Measurements from ENCODE around the gene HMGXB4. TPM values are rescaled to one million over a fixed set of nuclear protein-coding genes. Genes with fewer than 3 reads are reported as not detected.

Gene HMGXB4
- total RNA-seq, 1 experiment from 2014 or later = 27.2 TPM

- H3K27me3 Mint-ChIP-seq (ENCODE audit: insufficient read depth, unreplicated experiment) = peaks cover 5% of the 10 kb centered on the region
- no peaks in the 10 kb centered on the region for H3K9me3 Mint-ChIP-seq (ENCODE audit: unreplicated experiment)
- no peak for DNase-seq (ENCODE audit: unreplicated experiment)
- no peaks in the 10 kb centered on the region for H3K36me3 Mint-ChIP-seq (ENCODE audit: insufficient read depth, unreplicated experiment)
- POLR2A ChIA-PET = no interaction called here
- intact Hi-C loops (cut with micrococcal nuclease) = no loop called here
- H3K27ac Mint-ChIP-seq (ENCODE audit: low read depth, unreplicated experiment) = no peak overlapping the region
- CTCF ChIA-PET = interaction anchor here (0.7 to 1.0 kb wide), 2 partner anchors 8 to 62 kb away, joined by 3 read pairs; no protein-coding TSS in a partner anchor
- BruUV-seq (replicated peaks) = no TSS peak
- H3K4me1 Mint-ChIP-seq (ENCODE audit: insufficient read depth, unreplicated experiment) = no peaks in the 10 kb centered on the region
- TF ChIP-seq CTCF (IDR thresholded peaks at IDR 0.05; ENCODE audit: unreplicated experiment) = no peak
- no peak overlapping the region for H3K4me3 Mint-ChIP-seq (ENCODE audit: unreplicated experiment)
Observed at GRCh38 chr22:35217527-35217926, 39.8 kb upstream of the HMGXB4 start.

- H3K36me3 Mint-ChIP-seq (ENCODE audit: insufficient read depth, unreplicated experiment) = no peaks in the 10 kb centered on the region
- POLR2A ChIA-PET = no interaction called here
- no TSS peak for BruUV-seq (replicated peaks)
- TF ChIP-seq CTCF (IDR thresholded peaks at IDR 0.05; ENCODE audit: unreplicated experiment) = no peak
- intact Hi-C loops (cut with micrococcal nuclease) = no loop called here
- CTCF ChIA-PET = interaction anchor here (0.9 to 1.1 kb wide), 3 partner anchors 10 to 63 kb away, joined by 3 to 6 read pairs (median 3); no protein-coding TSS in a partner anchor
- H3K4me3 Mint-ChIP-seq (ENCODE audit: unreplicated experiment) = no peak overlapping the region
- DNase-seq (ENCODE audit: unreplicated experiment) = peak; percentile 13
- H3K27ac Mint-ChIP-seq (ENCODE audit: low read depth, unreplicated experiment) = no peak overlapping the region
- H3K4me1 Mint-ChIP-seq (ENCODE audit: insufficient read depth, unreplicated experiment) = no peaks in the 10 kb centered on the region
- H3K27me3 Mint-ChIP-seq (ENCODE audit: insufficient read depth, unreplicated experiment) = peaks cover 9% of the 10 kb centered on the region
- H3K9me3 Mint-ChIP-seq (ENCODE audit: unreplicated experiment) = no peaks in the 10 kb centered on the region
Observed at GRCh38 chr22:35218079-35218478, 39.2 kb upstream of the HMGXB4 start.

GRCh38 chr22:35219012-35219411 lies 38.3 kb upstream of the HMGXB4 start:
- intact Hi-C loops (cut with micrococcal nuclease) = no loop called here
- no peaks in the 10 kb centered on the region for H3K36me3 Mint-ChIP-seq (ENCODE audit: insufficient read depth, unreplicated experiment)
- TF ChIP-seq CTCF (IDR thresholded peaks at IDR 0.05; ENCODE audit: unreplicated experiment) = no peak
- H3K4me1 Mint-ChIP-seq (ENCODE audit: insufficient read depth, unreplicated experiment) = no peaks in the 10 kb centered on the region
- no peak overlapping the region for H3K4me3 Mint-ChIP-seq (ENCODE audit: unreplicated experiment)
- H3K27ac Mint-ChIP-seq (ENCODE audit: low read depth, unreplicated experiment) = no peak overlapping the region
- BruUV-seq (replicated peaks) = no TSS peak
- peak; percentile 43 for DNase-seq (ENCODE audit: unreplicated experiment)
- no peaks in the 10 kb centered on the region for H3K9me3 Mint-ChIP-seq (ENCODE audit: unreplicated experiment)
- H3K27me3 Mint-ChIP-seq (ENCODE audit: insufficient read depth, unreplicated experiment) = peaks cover 9% of the 10 kb centered on the region
- ChIA-PET POLR2A (no interaction called here), CTCF (interaction anchor here (0.9 to 1.1 kb wide), 3 partner anchors 11 to 64 kb away, joined by 3 to 6 read pairs (median 3); no protein-coding TSS in a partner anchor)

- no TSS peak for BruUV-seq (replicated peaks)
- intact Hi-C loops (cut with micrococcal nuclease) = no loop called here
- DNase-seq (ENCODE audit: unreplicated experiment) = no peak
- no peaks in the 10 kb centered on the region for H3K9me3 Mint-ChIP-seq (ENCODE audit: unreplicated experiment)
- no peaks in the 10 kb centered on the region for H3K36me3 Mint-ChIP-seq (ENCODE audit: insufficient read depth, unreplicated experiment)
- ChIA-PET POLR2A (no interaction called here), CTCF (interaction anchor here (0.6 to 1.4 kb wide), 3 partner anchors 11 to 1937 kb away, joined by 4 to 13 read pairs (median 4); no protein-coding TSS in a partner anchor)
- H3K4me1 Mint-ChIP-seq (ENCODE audit: insufficient read depth, unreplicated experiment) = no peaks in the 10 kb centered on the region
- H3K4me3 Mint-ChIP-seq (ENCODE audit: unreplicated experiment) = no peak overlapping the region
- H3K27ac Mint-ChIP-seq (ENCODE audit: low read depth, unreplicated experiment) = no peak overlapping the region
- peaks cover 17% of the 10 kb centered on the region for H3K27me3 Mint-ChIP-seq (ENCODE audit: insufficient read depth, unreplicated experiment)
- TF ChIP-seq CTCF (IDR thresholded peaks at IDR 0.05; ENCODE audit: unreplicated experiment) = no peak
Observed at GRCh38 chr22:35220221-35220620, 37.1 kb upstream of the HMGXB4 start.

Data from MCF 10A (cell line).